Ureter (tissue), 1 donor: Measurements from ENCODE around the gene BPIFB4. TPM values are rescaled to one million over a fixed set of nuclear protein-coding genes. Genes with fewer than 3 reads are reported as not detected.
"Not testable (repeated sequence)": the region's sequence is repeated elsewhere in the genome, so short reads cannot be mapped to it uniquely, and the experiment has no call there.

ENCODE experiments used
- DNase-seq: peaks from one replicate; pipeline ENCODE4 v3.0.0-alpha.2; 2020; ENCODE audit warnings: low spot score
- total RNA-seq: library from RNA; stranded (reverse); gene quantifications from one replicate; pipeline ENCODE4 v1.2.4, GENCODE V29; 2023
- donor health status: DM: yes; HTN: yes; CAD: no.

Gene BPIFB4
- not detected for total RNA-seq

DNA sequence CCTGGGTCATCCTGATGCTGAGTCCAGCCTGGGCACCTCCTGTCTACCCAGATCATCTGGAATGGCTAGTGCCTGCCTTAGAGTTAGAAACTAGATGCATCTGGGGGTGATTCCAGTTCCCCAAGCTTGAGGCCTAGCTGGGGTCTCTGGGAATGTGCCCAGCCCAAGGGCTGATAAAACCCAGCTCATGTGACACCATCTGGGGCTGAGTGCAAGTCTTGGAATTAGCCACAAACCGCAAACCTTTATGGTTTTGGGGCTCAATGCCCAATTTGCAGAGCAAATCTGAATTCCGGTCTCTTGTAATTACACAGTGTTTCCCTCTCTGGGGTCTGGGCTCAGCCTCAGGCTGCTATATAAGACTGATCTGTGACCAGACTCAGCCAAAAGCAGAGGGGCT lies at the start of gene BPIFB4:
TSS of gene BPIFB4 (plus strand) at position 385 of the 400 bp plus-strand sequence. CDS start 1,884 bp downstream, outside the sequence.
- DNase-seq = no peak

DNA sequence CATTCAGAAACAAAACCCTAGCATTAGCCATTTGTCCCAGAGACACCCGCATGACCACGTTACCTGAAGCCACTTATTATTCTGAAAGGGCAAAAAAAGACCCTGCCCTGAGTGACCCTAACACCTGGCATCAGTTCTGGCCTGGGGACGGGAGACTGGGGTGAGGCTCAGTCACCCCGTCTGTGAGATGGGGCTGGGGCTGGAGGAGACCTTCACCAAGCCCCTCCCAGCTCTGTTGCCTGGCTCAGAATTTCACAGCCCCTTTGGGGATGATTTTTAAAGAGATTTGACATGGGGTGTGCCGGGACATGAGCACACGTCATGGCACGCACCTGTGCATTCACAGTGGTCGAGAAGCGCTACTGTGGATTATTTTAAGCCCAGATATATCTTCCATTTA lies 49.4 kb upstream of the BPIFB4 start:
- DNase-seq = no peak

GRCh38 chr20:33030569-33030968 lies 48.9 kb upstream of the BPIFB4 start:
- no peak for DNase-seq

DNA sequence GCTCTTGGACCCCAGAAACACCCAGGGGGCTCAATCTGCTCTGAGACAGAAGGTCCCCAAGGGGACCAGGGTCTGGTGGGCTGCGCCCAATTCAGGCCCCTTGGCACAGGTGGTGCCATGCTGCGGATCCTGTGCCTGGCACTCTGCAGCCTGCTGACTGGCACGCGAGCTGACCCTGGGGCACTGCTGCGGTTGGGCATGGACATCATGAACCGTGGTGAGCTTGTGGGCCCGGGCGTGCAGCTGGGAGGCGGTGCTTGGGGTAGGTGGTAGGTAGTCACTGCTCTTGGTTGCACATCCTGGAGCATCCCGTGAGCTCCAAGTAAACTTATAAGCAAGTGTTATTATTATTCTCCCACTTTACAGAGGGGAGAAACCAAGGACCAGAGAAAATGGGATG lies 47.9 kb upstream of the BPIFB4 start, which contains the start of gene BPIFB6:
TSS of gene BPIFB6 (plus strand) at position 118 of the 400 bp plus-strand sequence. CDS start at position 118, 0 bp downstream.
- no peak for DNase-seq

DNA sequence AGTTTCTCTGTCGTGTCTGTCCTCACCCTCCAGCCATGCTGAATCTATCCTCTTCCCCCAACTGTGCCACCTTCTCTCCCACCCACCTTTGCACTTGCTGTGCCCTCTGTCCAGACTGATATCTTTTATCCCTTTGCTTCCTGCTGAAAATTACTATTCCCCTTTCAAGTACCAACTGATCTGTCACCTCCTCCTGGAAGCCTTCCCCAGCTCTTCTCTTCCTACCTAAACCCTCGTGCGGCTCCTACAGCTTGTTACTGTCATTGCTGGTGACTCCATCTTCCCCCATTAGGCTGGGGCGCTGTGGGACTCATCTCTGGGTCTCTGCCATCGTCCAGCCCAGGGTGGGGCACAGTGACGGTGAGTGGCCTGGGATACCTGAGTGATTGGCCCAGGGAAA lies 46.9 kb upstream of the BPIFB4 start:
- DNase-seq = no peak

DNA sequence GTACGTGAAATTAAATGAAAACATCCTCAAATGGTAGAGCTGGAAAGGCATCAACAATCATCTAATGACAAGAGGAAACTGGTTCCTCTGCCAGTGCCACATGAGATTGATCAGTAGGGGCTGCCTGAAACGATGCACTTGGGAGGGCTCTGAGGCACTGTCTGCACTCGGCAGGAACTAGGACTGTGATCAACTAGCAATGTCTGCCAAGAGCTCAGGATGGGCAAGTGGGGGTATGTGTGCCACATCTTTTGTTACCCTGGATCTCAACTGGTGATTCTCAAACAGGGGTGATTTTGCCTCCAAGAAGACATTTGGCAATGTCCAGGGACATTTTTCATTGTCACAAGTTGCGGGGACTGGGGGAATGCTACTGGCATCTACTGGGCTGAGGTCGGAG lies 46.1 kb upstream of the BPIFB4 start:
- no peak for DNase-seq

GRCh38 chr20:33034115-33034514 lies 45.3 kb upstream of the BPIFB4 start:
- no peak for DNase-seq

DNA sequence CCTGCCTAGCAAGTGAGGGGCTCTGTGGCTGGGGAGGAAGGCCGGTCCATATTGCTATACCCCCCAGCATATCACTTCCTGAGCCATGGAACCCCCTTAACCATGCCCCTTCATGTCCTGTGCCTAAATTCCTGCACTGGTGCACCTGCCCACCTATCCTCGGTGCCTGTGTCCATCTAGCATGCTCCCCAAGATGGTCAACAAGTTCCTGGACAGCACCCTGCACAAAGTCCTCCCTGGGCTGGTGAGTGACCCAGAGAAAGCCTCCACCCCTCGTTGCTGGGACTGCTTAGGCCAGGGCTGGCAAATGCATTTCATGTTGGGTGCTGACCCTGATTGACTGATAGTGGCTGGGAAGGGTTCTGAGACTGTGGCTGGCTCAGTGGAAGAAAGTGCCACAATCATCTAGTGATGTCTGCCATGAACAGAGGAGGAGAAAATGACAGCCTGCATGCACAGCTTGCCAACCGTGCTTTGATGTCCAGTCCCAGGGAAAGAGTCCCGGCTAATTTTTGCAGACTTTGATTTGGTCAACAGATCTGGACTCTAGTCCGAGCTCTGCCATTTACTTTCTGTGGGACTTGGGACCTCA lies 44.4 kb upstream of the BPIFB4 start:
- DNase-seq = no peak

DNA sequence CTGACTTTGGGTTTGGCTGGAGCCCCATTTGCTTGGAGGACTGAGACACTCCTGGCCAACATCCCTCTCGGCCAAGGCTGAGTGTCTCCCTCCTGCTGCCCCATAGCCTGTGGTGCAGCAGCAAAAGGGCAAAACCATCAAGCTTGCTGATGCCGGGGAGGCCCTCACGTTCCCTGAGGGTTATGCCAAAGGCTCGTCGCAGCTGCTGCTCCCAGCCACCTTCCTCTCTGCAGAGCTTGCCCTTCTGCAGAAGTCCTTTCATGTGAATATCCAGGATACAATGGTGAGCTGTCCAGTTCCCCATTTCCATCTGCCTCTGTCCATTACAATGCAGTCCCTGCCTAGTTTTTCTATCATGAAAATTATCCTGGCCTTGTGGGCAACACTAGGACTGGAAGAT lies 42.0 kb upstream of the BPIFB4 start:
- no peak for DNase-seq

DNA sequence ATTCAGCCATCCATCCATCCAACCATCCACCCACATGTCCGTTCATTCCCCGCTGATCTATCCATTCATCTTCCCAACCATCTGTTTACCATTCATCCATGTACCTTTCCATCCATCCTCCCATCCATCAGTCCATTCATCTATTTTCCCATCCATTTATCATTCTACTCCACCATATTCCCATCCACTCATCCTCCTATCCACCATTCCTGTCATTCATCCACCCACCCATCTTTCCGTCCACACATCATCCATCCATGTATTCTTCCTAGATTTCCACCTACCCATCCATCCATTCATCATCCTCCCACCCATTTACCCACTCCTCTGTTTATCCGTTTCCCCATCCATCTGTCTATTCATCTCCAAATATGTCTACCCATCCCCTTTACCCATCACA lies 41.2 kb upstream of the BPIFB4 start:
- DNase-seq = no peak

DNA sequence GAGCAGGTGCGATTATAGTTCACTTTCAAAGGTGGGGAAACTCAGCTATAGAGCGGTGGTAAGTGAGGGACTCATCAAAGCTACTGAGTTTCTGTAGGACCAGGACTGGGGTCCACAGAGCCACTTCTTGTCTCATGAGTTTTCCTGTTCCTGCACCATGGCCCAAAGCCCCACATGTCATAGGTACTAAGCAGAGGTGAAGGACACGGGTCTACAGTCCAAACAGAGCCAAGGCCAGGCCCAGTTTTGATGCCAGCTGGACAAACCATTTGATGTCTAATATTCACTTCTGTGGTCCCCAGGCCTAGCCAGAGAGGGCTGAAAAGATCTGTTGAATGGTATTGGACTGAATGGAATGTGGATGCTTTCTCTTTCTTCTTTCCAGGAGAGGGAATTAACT lies 37.0 kb upstream of the BPIFB4 start:
- DNase-seq = no peak

DNA sequence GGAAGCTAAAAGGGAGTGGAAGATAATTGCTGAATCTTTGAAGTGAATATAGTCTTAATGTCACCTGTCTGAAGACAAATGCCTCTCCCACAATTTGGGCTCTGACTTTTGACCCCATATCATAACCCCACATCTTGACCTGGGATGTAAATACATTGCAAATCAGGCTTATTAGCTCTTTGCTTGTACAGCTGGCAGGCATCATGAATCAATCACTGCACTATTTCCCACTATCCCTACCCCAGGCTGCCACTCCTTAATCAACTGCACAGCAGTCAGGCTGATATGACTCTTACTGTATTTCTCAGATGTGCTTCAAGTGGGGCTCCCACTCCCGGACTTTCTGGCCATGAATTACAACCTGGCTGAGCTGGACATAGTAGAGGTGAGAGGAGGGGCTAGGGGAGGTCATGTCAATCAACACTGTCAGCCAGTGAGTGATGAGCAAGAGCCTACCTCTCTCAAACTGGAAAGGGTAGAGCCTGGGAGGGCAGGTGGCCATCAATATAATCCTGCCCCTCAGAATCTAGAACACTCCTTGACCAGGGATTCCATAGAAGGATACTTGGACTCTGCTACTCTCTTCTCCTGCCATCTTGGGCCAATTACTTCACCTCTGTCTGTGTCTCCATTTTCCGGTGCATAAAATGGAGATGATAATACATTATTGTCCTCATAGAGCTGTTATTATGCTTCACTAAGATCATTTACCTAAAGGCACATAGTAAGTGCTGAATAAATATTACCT lies 36.3 kb upstream of the BPIFB4 start:
- no peak for DNase-seq

GRCh38 chr20:33043731-33044181 lies 35.7 kb upstream of the BPIFB4 start:
- DNase-seq = no peak

DNA sequence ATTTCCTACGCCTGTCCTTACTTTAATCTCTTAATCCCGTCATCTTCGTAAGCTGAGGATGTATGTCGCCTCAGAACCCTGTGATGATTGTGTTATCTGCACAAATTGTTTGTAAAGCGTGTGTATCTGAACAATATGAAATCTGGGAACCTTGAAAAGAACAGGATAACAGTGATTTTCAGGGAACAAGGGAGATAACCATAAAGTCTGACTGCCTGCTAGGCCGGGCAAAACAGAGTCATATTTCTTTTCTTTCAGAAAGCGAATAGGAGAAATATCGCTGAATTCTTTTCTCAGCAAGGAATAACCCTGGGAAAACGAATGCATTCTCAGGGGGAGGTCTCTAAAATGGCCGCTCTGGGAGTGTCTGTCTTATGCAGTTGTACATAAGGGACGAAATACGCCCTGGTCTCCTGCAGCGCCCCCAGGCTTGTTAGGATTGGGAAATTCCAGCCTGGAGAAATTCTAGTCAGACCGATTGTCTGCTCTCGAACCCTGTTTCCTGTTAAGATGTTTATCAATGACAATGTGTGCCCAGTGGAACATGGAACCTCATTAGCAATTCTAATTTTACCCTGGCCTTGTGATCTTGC lies 34.2 kb upstream of the BPIFB4 start:
- not testable (repeated sequence) for DNase-seq

DNA sequence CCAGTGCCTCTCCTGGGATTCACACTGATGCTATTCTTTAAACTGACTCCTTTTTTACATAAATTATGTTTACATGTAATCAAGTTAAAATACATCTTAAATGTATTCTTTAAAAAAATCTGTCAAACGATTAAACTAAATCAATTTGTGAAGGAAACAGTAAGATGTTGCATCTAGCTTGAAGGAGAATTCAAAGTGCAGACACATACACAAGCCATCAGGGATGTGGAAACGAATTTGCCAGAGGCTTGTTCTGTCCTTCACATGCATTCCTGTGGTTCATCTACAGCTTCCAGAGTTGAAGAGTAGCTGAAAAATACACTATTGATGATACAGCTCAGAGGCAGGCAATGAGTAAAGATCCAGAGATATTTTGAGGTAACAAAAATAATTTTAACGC lies 33.0 kb upstream of the BPIFB4 start:
- no peak for DNase-seq

GRCh38 chr20:33051333-33051732 lies 28.1 kb upstream of the BPIFB4 start:
- no peak for DNase-seq

- no peak for DNase-seq
These were observed 25.9 kb upstream of the BPIFB4 start, which contains the start of gene BPIFB3 for GRCh38 chr20:33053291-33054106. BPIFB3 (plus strand) TSS chr20:33053903; CDS start chr20:33055436, 1,533 bp downstream.

GRCh38 chr20:33054381-33054780 lies 25.1 kb upstream of the BPIFB4 start:
- DNase-seq = no peak

DNA sequence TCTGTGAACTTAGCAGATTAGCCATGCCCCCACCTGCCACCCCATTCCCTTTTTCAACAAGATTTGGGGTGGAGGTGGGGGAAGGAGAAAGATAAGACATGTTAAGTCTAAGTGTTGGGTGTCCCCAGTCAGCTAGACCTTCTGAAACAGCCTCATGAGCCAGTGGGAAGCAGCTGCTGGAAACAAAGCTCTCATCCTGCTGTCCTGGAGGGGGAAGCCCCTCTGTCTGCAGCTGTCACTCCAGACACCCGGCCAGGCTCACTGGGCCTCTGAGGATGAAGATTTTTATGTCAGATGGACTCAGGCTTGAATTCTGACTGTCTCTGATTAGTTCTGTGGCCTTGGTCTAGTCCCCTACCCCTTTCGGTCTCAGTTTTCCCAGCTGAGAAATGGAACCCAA lies 24.7 kb upstream of the BPIFB4 start:
- DNase-seq = no peak

DNA sequence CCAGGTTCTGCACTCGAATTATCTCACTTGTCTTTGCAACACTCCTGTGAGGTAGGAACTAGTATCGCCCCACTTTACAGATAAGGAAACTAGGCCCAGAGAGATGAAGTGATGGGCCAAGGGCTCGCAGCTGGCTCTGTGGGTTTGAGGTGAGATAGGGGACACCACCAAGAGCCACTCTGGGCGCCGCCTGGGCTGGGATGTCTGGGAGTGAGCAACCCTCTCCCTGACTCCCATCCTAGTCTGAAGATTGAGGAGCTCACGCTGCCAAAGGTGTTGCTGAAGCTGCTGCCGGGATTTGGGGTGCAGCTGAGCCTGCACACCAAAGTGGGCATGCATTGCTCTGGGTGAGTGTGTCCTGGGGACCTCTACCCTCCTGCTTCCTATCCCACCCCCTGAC lies 20.3 kb upstream of the BPIFB4 start:
- no peak for DNase-seq

DNA sequence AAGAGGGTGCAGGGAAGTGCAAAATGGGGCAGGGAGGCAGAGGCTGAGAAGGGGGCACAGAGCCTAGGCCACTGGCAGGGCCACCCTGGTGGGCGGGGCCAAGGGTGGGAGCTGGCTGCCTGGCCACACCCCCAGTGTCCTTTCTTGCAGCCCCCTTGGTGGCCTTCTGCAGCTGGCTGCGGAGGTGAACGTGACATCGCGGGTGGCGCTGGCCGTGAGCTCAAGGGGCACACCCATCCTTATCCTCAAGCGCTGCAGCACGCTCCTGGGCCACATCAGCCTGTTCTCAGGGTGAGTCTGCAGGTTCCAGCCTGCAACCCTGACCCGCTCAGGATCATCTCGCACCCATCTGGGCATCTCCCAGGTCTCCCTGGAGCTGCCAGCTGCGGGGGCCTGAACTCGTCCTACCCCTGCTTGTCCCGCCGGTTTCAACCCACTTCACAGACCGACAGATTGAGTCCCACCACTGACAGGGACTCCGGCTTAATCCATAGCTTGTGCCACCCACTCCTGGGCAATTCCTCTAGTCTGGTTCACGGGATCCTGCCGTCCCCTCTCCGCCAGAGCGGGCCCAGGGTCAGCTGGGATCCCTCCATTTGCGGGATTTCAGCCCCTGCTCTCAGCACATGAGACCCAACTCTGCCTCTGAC lies 19.6 kb upstream of the BPIFB4 start:
- no peak for DNase-seq

DNA sequence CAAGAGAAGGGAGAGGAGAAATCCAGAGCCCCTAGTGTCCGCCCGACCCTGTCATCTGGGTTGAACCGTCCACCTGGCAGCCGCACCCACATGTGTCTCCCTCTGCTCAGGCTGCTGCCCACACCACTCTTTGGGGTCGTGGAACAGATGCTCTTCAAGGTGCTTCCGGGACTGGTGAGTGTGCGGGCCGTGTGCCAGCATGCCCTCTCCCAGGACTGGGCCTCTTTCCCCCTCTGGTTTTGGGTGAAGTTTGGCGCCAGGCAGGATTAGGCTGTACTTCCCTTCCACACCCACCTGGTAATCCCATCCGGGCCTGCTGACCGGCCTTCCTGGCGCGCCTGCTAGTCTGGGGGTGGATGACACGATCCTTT lies 17.8 kb upstream of the BPIFB4 start:
- no peak for DNase-seq
